PC-3 (cell line): ENCODE measurements around the gene CNBD2. TPM values are rescaled to one million over a fixed set of nuclear protein-coding genes. Genes with fewer than 3 reads are reported as not detected.
A peak's percentile ranks its signal among the peaks of the same experiment; 100 is the strongest.

Experiments
- ATAC-seq: fragments of 200-7000 bp; cut with Tn5 transposase; 2 replicates; pipeline ENCODE4 v1.9.1; 2020; ENCODE audit warnings: mild to moderate bottlenecking, moderate library complexity
- BruUV-seq: library from RNA; stranded (reverse); fragments of 400-500 nt; replicated peaks from 2 replicates; lab custom pipeline; 2021; lab: Mats Ljungman, UMichigan
- CTCF ChIA-PET: fragments of 300-600 bp; sonication (Branson Sonifier 250); formaldehyde crosslinking; loops from one replicate; lab custom pipeline; 2022; ENCODE audit warnings: antibody characterized with exemption; lab: Charles Lee
- POLR2A ChIA-PET: fragments of 300-600 bp; sonication (Branson Sonifier 250); formaldehyde crosslinking; loops from one replicate; lab custom pipeline; 2022; ENCODE audit warnings: antibody characterized with exemption; ENCODE audit not compliant: unreplicated experiment; lab: Charles Lee
- DNase-seq: peaks from one replicate; pipeline ENCODE4 v3.0.0-alpha.2; 2015
- H2AFZ ChIP-seq: fragments of 300-600 bp; sonication (generic); 2 replicates; pipeline ENCODE4 v1.6.0; 2016; ENCODE audit warnings: antibody characterized with exemption, low read length
- H3F3A ChIP-seq: fragments of 300-600 bp; sonication (generic); one replicate; pipeline ENCODE4 v1.6.0; 2017; ENCODE audit warnings: antibody characterized with exemption, low read length, control low read depth, mild to moderate bottlenecking; ENCODE audit not compliant: unreplicated experiment
- H3K27ac ChIP-seq: fragments of 300-600 bp; sonication (generic); 2 replicates; pipeline ENCODE4 v1.5.1; 2016; ENCODE audit warnings: mild to moderate bottlenecking, low read length
- H3K27me3 ChIP-seq: fragments of 300-600 bp; sonication (generic); 2 replicates; pipeline ENCODE4 v1.6.1; 2016; ENCODE audit warnings: low read length, mixed read lengths
- H3K36me3 ChIP-seq: fragments of 300-600 bp; sonication (generic); 2 replicates; pipeline ENCODE4 v1.6.1; 2016; ENCODE audit warnings: low read depth, mixed run types, low read length, mixed read lengths
- H3K4me1 ChIP-seq: fragments of 300-600 bp; sonication (generic); 2 replicates; pipeline ENCODE4 v1.5.1; 2016; ENCODE audit warnings: low read length; ENCODE audit not compliant: insufficient read depth
- H3K4me2 ChIP-seq: fragments of 300-600 bp; sonication (generic); 2 replicates; pipeline ENCODE4 v1.6.0; 2016; ENCODE audit warnings: low read length
- H3K4me3 ChIP-seq: fragments of 300-600 bp; sonication (generic); 2 replicates; pipeline ENCODE4 v1.5.1; 2016; ENCODE audit warnings: mild to moderate bottlenecking, low read length, mixed read lengths
- H3K79me2 ChIP-seq: fragments of 300-600 bp; sonication (generic); 2 replicates; pipeline ENCODE4 v1.6.1; 2017; ENCODE audit warnings: low read length, mixed read lengths
- H3K9ac ChIP-seq: fragments of 300-600 bp; sonication (generic); 2 replicates; pipeline ENCODE4 v1.6.0; 2016; ENCODE audit warnings: mild to moderate bottlenecking, low read length
- H3K9me2 ChIP-seq: fragments of 300-600 bp; sonication (generic); replicated peaks from 2 replicates; pipeline ENCODE4 v1.6.1; 2016; ENCODE audit warnings: mixed run types, low read length, mixed read lengths
- H3K9me3 ChIP-seq: fragments of 300-600 bp; sonication (generic); 2 replicates; pipeline ENCODE4 v1.6.1; 2016; ENCODE audit warnings: low read length, mixed read lengths
- H4K20me1 ChIP-seq: fragments of 300-600 bp; sonication (generic); 2 replicates; pipeline ENCODE4 v1.6.1; 2016; ENCODE audit warnings: low read length, mixed read lengths
- EZH2 ChIP-seq: fragments of 300-600 bp; sonication (generic); IDR thresholded peaks from one replicate; pipeline ENCODE4 v1.6.1; 2017; ENCODE audit warnings: antibody characterized with exemption, mild to moderate bottlenecking, low read length; ENCODE audit not compliant: unreplicated experiment
- EZH2phosphoT487 ChIP-seq: fragments of 300-600 bp; sonication (generic); IDR thresholded peaks from 2 replicates; pipeline ENCODE4 v1.6.1; 2018; ENCODE audit warnings: mild to moderate bottlenecking, antibody characterized with exemption, low read length, borderline replicate concordance
- intact Hi-C: fragments of 100-400 bp; cut with micrococcal nuclease; formaldehyde crosslinking; loops from 2 replicates; pipeline ENCODE4 v1.9.0; 2023
- total RNA-seq: library from RNA; depleted of rRNA; stranded (reverse); fragments of >200 nt; gene quantifications from 2 replicates; pipeline ENCODE4 v1.2.3, GENCODE V29; 2014
- TF ChIP-seq, protein P1 (sequence below): fragments of 300-600 bp; sonication (generic); conservative IDR thresholded peaks from 2 replicates; pipeline ENCODE4 v1.5.1; 2017; ENCODE audit warnings: antibody characterized with exemption, low read depth, mild to moderate bottlenecking, low read length

The CNBD2 gene
- total RNA-seq, 1 experiment from 2014 or later: 6.6 TPM

DNA sequence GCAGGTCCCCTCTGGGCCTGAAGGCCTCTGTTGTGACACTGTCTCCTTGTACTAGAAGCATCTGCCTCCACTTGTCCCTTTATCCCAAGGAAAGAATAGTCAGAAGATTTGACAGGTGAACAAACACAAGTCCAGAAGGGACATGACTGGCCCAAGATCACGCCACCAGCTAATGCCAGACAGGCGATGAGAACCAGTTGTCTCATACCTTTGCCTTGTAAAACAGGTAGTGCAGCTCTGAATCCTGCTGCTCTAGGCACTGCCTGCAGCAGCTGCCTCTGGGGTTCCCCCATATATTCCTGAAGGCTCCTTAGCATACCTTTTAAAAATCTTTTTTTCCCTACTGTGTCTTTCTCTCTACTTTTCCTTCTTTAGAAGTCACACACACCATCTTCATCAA, 39.1 kb upstream of the CNBD2 start:
- peaks cover 5% of the 10 kb centered on the region; the same call in 1 of the 2 replicates for H3K36me3 ChIP-seq
- no peaks in the 10 kb centered on the region for H3K9me3 ChIP-seq
- CTCF ChIA-PET: no interaction called here
- H3K4me1 ChIP-seq: no peaks in the 10 kb centered on the region
- DNase-seq (no peak), ATAC-seq (no peak)
- H3F3A ChIP-seq: no peaks in the 10 kb centered on the region
- no peak overlapping the region for H3K9ac ChIP-seq
- H3K4me2 ChIP-seq: no peak overlapping the region
- POLR2A ChIA-PET: no interaction called here
- no peak overlapping the region for H3K4me3 ChIP-seq
- intact Hi-C loops: no loop called here
- H4K20me1 ChIP-seq: no peaks in the 10 kb centered on the region
- no peaks in the 10 kb centered on the region for H3K9me2 ChIP-seq
- no TSS peak for BruUV-seq
- no peak overlapping the region for H3K27ac ChIP-seq
- no peaks in the 10 kb centered on the region for H3K79me2 ChIP-seq
- TF ChIP-seq, protein P1, sequence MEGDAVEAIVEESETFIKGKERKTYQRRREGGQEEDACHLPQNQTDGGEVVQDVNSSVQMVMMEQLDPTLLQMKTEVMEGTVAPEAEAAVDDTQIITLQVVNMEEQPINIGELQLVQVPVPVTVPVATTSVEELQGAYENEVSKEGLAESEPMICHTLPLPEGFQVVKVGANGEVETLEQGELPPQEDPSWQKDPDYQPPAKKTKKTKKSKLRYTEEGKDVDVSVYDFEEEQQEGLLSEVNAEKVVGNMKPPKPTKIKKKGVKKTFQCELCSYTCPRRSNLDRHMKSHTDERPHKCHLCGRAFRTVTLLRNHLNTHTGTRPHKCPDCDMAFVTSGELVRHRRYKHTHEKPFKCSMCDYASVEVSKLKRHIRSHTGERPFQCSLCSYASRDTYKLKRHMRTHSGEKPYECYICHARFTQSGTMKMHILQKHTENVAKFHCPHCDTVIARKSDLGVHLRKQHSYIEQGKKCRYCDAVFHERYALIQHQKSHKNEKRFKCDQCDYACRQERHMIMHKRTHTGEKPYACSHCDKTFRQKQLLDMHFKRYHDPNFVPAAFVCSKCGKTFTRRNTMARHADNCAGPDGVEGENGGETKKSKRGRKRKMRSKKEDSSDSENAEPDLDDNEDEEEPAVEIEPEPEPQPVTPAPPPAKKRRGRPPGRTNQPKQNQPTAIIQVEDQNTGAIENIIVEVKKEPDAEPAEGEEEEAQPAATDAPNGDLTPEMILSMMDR: no peak
- TF ChIP-seq EZH2 (no peak), EZH2phosphoT487 (no peak)
- no peaks in the 10 kb centered on the region for H3K27me3 ChIP-seq
- H2AFZ ChIP-seq: no peak overlapping the region

DNA sequence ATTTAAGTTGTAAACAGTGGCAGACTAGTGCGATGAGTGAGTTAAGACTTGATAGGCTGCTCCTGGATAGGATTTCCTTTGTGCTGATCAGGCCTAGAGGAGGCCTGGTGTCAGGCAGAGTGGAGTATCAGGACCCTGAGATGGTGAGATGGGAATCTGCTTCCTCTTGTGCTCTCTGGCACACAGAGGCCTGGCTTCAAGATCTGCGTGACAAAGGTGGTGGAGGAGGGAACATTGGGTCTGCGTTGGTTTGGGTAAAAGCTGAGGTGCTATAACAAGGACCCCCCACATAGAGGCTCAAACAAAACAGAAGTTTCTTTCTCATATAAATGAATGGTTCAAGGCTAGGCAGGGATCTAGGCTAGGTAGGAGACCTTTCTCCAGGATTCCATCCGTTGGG, 34.3 kb upstream of the CNBD2 start:
- Histone ChIP-seq H3K27ac (no peak overlapping the region), H3K79me2 (no peaks in the 10 kb centered on the region), H3K4me3 (no peak overlapping the region), H3K9me3 (no peaks in the 10 kb centered on the region), H3K27me3 (no peaks in the 10 kb centered on the region), H3K4me1 (no peaks in the 10 kb centered on the region), H3K9ac (no peak overlapping the region), H2AFZ (no peak overlapping the region), H3K4me2 (no peak overlapping the region), H3K9me2 (no peaks in the 10 kb centered on the region), H4K20me1 (no peaks in the 10 kb centered on the region), H3F3A (no peaks in the 10 kb centered on the region), H3K36me3 (no peaks in the 10 kb centered on the region)
- no peak for ATAC-seq
- BruUV-seq: no TSS peak
- intact Hi-C loops: no loop called here
- no peak for DNase-seq
- ChIA-PET CTCF (no interaction called here), POLR2A (no interaction called here)
- TF ChIP-seq EZH2phosphoT487 (no peak), EZH2 (no peak)
- TF ChIP-seq, protein P1: no peak

DNA sequence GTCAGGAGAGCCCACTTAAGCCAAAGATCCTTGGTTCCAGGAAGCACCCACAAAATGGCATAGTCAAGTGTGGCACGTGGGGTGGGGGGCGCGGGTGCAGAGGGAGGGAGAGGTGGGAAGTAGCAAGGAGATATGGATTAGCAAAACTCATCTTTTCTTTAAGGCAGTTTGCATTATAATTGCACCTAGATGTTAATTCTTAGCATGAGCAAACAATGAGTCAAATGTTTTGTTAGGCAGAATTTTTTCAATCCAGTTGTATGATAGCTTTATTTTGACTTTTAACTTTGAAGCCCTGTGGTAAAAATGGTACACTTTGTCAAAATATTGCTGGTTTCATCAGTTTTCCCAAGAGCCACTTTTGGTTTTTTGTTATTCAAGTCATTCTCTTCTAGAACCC, 29.1 kb upstream of the CNBD2 start:
- Histone ChIP-seq H3K27me3 (no peaks in the 10 kb centered on the region), H3K27ac (no peak overlapping the region), H3K4me1 (no peaks in the 10 kb centered on the region), H3K4me3 (no peak overlapping the region), H3K9ac (no peak overlapping the region), H3K36me3 (peaks cover 2% of the 10 kb centered on the region; the same call in 1 of the 2 replicates), H3F3A (no peaks in the 10 kb centered on the region), H3K79me2 (no peaks in the 10 kb centered on the region), H3K9me2 (no peaks in the 10 kb centered on the region), H4K20me1 (no peaks in the 10 kb centered on the region), H2AFZ (no peak overlapping the region), H3K9me3 (no peaks in the 10 kb centered on the region), H3K4me2 (no peak overlapping the region)
- no peak for TF ChIP-seq EZH2phosphoT487
- no peak for TF ChIP-seq EZH2
- TF ChIP-seq, protein P1: no peak
- intact Hi-C loops: no loop called here
- DNase-seq (no peak), ATAC-seq (peak; percentile 54; the same call in 1 of the 2 replicates)
- no TSS peak for BruUV-seq
- CTCF ChIA-PET: interaction anchor here (1.1 kb wide), 1 partner anchor 54 kb away, joined by 6 read pairs; no protein-coding TSS in a partner anchor
- POLR2A ChIA-PET: no interaction called here
